ENCODE results near the gene UBE2U.

UBE2U gene

DNA sequence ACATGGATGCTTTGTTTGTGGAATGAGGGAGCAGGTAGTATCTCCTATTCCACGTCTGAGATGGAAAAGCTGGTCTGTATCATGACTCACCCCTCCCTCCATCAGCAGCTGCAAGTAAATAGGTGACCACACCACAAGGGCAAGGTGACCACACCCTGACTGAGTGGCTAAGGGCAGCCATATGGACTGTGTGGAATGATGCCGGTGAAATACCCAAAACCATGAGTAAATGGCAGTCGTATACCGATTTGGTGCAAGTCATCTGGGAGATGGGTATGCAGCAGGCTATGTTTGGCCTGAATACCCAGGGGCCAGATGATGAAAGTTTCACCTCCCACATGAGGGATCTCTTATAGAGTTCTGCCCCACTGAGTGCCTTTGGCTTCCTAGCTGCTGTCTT, 15.8 kb upstream of the UBE2U start:
- TF ChIP-seq, protein P1, sequence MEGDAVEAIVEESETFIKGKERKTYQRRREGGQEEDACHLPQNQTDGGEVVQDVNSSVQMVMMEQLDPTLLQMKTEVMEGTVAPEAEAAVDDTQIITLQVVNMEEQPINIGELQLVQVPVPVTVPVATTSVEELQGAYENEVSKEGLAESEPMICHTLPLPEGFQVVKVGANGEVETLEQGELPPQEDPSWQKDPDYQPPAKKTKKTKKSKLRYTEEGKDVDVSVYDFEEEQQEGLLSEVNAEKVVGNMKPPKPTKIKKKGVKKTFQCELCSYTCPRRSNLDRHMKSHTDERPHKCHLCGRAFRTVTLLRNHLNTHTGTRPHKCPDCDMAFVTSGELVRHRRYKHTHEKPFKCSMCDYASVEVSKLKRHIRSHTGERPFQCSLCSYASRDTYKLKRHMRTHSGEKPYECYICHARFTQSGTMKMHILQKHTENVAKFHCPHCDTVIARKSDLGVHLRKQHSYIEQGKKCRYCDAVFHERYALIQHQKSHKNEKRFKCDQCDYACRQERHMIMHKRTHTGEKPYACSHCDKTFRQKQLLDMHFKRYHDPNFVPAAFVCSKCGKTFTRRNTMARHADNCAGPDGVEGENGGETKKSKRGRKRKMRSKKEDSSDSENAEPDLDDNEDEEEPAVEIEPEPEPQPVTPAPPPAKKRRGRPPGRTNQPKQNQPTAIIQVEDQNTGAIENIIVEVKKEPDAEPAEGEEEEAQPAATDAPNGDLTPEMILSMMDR (IDR thresholded peaks at IDR 0.05; ENCODE audit: low read length), result no peak
- TF ChIP-seq EZH2 (IDR thresholded peaks at IDR 0.05; ENCODE audit: borderline replicate concordance, low read length), result no peak

DNA sequence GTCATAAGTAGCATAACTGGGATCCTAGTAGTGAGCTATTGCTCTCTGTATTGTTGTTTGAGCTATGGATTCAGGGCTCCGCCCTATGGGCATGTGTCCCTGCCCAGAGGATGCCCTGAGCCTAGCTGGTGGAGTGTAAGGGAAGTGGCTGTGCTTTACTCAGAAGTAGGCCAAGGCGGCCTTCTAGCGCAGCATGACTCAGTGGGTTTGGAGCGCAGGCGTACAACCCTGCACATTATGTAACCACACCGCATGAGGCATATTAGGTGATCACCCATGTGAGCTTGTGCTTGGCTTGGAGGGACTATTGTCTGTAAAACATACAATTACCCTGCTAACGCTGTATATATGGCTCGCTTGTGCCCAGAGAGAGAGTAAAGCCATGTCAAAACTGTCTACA, 11.1 kb upstream of the UBE2U start:
- Histone ChIP-seq H3K27ac (ENCODE audit: low read depth, low read length, poor library complexity, severe bottlenecking) (no peak overlapping the region), H4K20me1 (ENCODE audit: insufficient read depth, low read length) (no peaks in the 10 kb centered on the region), H3K27me3 (ENCODE audit: insufficient read depth, low read length) (no peaks in the 10 kb centered on the region), H3K36me3 (ENCODE audit: insufficient read depth, low read length) (no peaks in the 10 kb centered on the region), H3K9ac (ENCODE audit: low read length) (no peak overlapping the region), H3F3A (ENCODE audit: insufficient read depth, low read length) (no peaks in the 10 kb centered on the region), H3K4me1 (ENCODE audit: insufficient read depth, low read length, severe bottlenecking) (no peaks in the 10 kb centered on the region), H3K9me3 (ENCODE audit: low read length) (no peaks in the 10 kb centered on the region), H3K4me2 (ENCODE audit: low read length) (no peak overlapping the region), H3K4me3 (ENCODE audit: low read depth, low read length, poor library complexity, severe bottlenecking) (no peak overlapping the region), H3K9me2 (ENCODE audit: low read depth, low read length) (no peaks in the 10 kb centered on the region), H2AFZ (ENCODE audit: low read length) (no peak overlapping the region), H3K79me2 (ENCODE audit: insufficient read depth, low read length) (no peaks in the 10 kb centered on the region)
- TF ChIP-seq, protein P1 (IDR thresholded peaks at IDR 0.05; ENCODE audit: low read length), result no peak
- TF ChIP-seq EZH2 (IDR thresholded peaks at IDR 0.05; ENCODE audit: borderline replicate concordance, low read length), result no peak

More for the DNA sequence above, 15.8 kb upstream of the UBE2U start:
- H3K36me3 ChIP-seq (ENCODE audit: insufficient read depth, low read length), result no peaks in the 10 kb centered on the region
- no peaks in the 10 kb centered on the region for H3K4me1 ChIP-seq (ENCODE audit: insufficient read depth, low read length, severe bottlenecking)
- no peaks in the 10 kb centered on the region for H3F3A ChIP-seq (ENCODE audit: insufficient read depth, low read length)
- H3K9me3 ChIP-seq (ENCODE audit: low read length), result no peaks in the 10 kb centered on the region
- no peak overlapping the region for H3K4me3 ChIP-seq (ENCODE audit: low read depth, low read length, poor library complexity, severe bottlenecking)
- no peaks in the 10 kb centered on the region for H3K79me2 ChIP-seq (ENCODE audit: insufficient read depth, low read length)
- no peak overlapping the region for H3K9ac ChIP-seq (ENCODE audit: low read length)
- no peaks in the 10 kb centered on the region for H3K27me3 ChIP-seq (ENCODE audit: insufficient read depth, low read length)
- no peak overlapping the region for H3K4me2 ChIP-seq (ENCODE audit: low read length)
- H3K9me2 ChIP-seq (ENCODE audit: low read depth, low read length), result no peaks in the 10 kb centered on the region
- no peaks in the 10 kb centered on the region for H4K20me1 ChIP-seq (ENCODE audit: insufficient read depth, low read length)
- no peak overlapping the region for H3K27ac ChIP-seq (ENCODE audit: low read depth, low read length, poor library complexity, severe bottlenecking)
- H2AFZ ChIP-seq (ENCODE audit: low read length), result no peak overlapping the region

DNA sequence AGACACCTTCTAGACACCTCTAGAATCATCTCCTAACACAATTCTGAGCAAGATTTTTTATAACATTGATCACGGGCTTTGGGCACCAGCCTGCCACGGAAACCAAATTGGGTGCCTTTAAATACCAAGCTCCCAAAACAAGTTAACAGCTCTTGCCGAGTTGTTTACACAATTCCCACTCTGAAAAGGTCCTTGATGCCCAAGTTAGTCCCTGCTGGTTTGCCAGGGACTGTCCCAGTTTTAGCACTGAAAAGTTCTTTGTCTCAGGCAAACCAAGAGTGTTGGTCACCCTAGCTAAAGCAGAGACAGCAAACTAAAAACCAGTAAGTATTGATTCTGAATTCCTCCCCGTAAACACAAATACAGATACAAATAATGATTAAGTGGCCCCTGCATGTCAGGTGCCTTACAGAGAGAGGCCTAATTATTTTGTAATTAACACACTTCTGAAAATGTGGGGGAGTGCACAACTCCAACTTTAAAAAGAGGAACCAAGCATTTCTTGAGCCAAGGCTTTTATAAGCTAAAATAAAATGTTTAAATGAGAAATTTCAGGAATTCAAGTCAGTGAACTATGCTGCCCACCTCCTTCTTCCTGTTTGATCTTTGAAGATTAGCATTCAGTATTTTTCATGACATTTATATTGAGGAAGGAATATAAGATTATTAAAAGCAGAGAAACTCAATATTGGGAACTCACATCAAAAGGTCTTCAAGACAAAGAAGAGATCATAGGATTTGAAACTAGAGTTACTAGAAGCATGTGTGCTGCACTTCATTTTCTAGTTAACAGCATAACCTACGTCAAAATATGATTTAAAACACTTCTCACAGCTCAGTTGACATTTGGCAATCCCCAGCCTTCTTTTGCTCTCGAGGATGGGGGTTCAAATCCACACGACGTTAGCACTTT, 9.0 kb upstream of the UBE2U start:
- H3K4me1 ChIP-seq (ENCODE audit: insufficient read depth, low read length, severe bottlenecking), result no peaks in the 10 kb centered on the region
- no peaks in the 10 kb centered on the region for H3K9me2 ChIP-seq (ENCODE audit: low read depth, low read length)
- H3F3A ChIP-seq (ENCODE audit: insufficient read depth, low read length), result no peaks in the 10 kb centered on the region
- H3K9ac ChIP-seq (ENCODE audit: low read length), result no peak overlapping the region
- H3K4me2 ChIP-seq (ENCODE audit: low read length), result no peak overlapping the region
- H3K36me3 ChIP-seq (ENCODE audit: insufficient read depth, low read length), result no peaks in the 10 kb centered on the region
- no peaks in the 10 kb centered on the region for H3K9me3 ChIP-seq (ENCODE audit: low read length)
- no peak overlapping the region for H2AFZ ChIP-seq (ENCODE audit: low read length)
- H3K27me3 ChIP-seq (ENCODE audit: insufficient read depth, low read length), result no peaks in the 10 kb centered on the region
- H3K27ac ChIP-seq (ENCODE audit: low read depth, low read length, poor library complexity, severe bottlenecking), result no peak overlapping the region
- no peaks in the 10 kb centered on the region for H4K20me1 ChIP-seq (ENCODE audit: insufficient read depth, low read length)
- TF ChIP-seq, protein P1 (IDR thresholded peaks at IDR 0.05; ENCODE audit: low read length), result no peak
- TF ChIP-seq EZH2 (IDR thresholded peaks at IDR 0.05; ENCODE audit: borderline replicate concordance, low read length), result no peak
- no peaks in the 10 kb centered on the region for H3K79me2 ChIP-seq (ENCODE audit: insufficient read depth, low read length)
- H3K4me3 ChIP-seq (ENCODE audit: low read depth, low read length, poor library complexity, severe bottlenecking), result no peak overlapping the region
